ENCODE results near the gene KCTD1.

The KCTD1 gene

DNA sequence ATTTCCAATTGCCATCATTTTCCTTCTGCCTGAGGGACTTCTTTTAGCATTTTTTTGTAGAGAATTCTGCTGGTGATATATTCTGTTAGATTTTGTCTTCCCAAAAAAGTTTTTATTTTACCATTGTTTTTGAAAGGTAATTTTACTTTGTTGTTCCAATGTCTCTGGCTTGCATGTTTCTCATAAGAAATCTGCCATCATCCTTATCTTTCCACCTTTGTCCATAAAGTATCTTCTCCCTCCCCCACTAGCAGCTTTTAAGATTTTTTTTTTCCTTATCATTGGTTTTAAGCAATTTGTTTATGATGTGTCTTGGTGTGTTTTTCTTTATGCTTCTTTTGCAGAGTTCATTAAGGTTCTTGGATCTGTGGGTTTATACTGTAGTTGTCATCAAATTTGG, 104.5 kb downstream of the KCTD1 start:
- Histone ChIP-seq H3K79me2 (ENCODE audit: insufficient read depth, low read length) (no peaks in the 10 kb centered on the region), H3K9me3 (ENCODE audit: insufficient read depth, low read length, severe bottlenecking) (no peaks in the 10 kb centered on the region), H3K4me3 (ENCODE audit: low read depth in 1 of 2, low read length in 2 of 2) (no peak overlapping the region), H3K4me2 (ENCODE audit: insufficient read depth, low read length) (no peak overlapping the region), H3K9ac (ENCODE audit: low read depth, low read length) (no peak overlapping the region), H3K27ac (ENCODE audit: low read length) (no peak overlapping the region), H4K20me1 (ENCODE audit: insufficient read depth, low read length) (no peaks in the 10 kb centered on the region), H3K36me3 (ENCODE audit: insufficient read depth, low read length) (no peaks in the 10 kb centered on the region), H3K27me3 (ENCODE audit: insufficient read depth, low read length, poor library complexity) (no peaks in the 10 kb centered on the region), H3K4me1 (ENCODE audit: insufficient read depth, low read length) (no peaks in the 10 kb centered on the region), H2AFZ (ENCODE audit: low read depth, low read length) (no peak overlapping the region)
- ATAC-seq (ENCODE audit: insufficient read depth, low read depth) (no peak), DNase-seq (no peak)
- TF ChIP-seq EZH2 (IDR thresholded peaks at IDR 0.05; ENCODE audit: borderline replicate concordance, low read depth, low read length, severe bottlenecking), result no peak
- TF ChIP-seq, protein P1, sequence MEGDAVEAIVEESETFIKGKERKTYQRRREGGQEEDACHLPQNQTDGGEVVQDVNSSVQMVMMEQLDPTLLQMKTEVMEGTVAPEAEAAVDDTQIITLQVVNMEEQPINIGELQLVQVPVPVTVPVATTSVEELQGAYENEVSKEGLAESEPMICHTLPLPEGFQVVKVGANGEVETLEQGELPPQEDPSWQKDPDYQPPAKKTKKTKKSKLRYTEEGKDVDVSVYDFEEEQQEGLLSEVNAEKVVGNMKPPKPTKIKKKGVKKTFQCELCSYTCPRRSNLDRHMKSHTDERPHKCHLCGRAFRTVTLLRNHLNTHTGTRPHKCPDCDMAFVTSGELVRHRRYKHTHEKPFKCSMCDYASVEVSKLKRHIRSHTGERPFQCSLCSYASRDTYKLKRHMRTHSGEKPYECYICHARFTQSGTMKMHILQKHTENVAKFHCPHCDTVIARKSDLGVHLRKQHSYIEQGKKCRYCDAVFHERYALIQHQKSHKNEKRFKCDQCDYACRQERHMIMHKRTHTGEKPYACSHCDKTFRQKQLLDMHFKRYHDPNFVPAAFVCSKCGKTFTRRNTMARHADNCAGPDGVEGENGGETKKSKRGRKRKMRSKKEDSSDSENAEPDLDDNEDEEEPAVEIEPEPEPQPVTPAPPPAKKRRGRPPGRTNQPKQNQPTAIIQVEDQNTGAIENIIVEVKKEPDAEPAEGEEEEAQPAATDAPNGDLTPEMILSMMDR (IDR thresholded peaks at IDR 0.05; ENCODE audit: borderline replicate concordance, extremely low read depth, low read length, poor library complexity, severe bottlenecking), result no peak

DNA sequence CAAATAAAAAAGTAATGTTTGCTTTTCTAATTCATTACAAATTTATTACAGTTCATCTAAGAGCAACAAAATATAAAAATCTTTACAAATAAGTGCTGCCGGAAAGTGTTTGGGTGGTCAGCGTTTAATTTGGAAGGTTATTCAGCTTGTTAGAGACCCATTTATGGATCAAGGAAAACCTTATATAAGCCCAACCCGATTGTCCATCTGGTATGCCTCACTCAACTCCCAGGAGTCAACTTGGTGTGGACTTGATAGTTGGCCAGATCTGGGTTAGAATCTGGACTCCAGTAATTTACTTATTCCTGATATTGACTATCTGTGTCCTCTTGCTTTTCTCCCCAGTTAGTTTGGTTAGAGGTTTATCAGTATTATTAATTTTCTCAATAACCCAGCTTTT, 106.2 kb downstream of the KCTD1 start:
- ATAC-seq (ENCODE audit: insufficient read depth, low read depth) (no peak), DNase-seq (no peak)
- no peak overlapping the region for H3K4me3 ChIP-seq (ENCODE audit: low read depth in 1 of 2, low read length in 2 of 2)
- H4K20me1 ChIP-seq (ENCODE audit: insufficient read depth, low read length), result no peaks in the 10 kb centered on the region
- no peak overlapping the region for H3K4me2 ChIP-seq (ENCODE audit: insufficient read depth, low read length)
- no peaks in the 10 kb centered on the region for H3K4me1 ChIP-seq (ENCODE audit: insufficient read depth, low read length)
- no peak overlapping the region for H3K27ac ChIP-seq (ENCODE audit: low read length)
- TF ChIP-seq, protein P1 (IDR thresholded peaks at IDR 0.05; ENCODE audit: borderline replicate concordance, extremely low read depth, low read length, poor library complexity, severe bottlenecking), result no peak
- no peak for TF ChIP-seq EZH2 (IDR thresholded peaks at IDR 0.05; ENCODE audit: borderline replicate concordance, low read depth, low read length, severe bottlenecking)
- H3K27me3 ChIP-seq (ENCODE audit: insufficient read depth, low read length, poor library complexity), result no peaks in the 10 kb centered on the region
- no peaks in the 10 kb centered on the region for H3K9me3 ChIP-seq (ENCODE audit: insufficient read depth, low read length, severe bottlenecking)
- no peak overlapping the region for H2AFZ ChIP-seq (ENCODE audit: low read depth, low read length)
- no peaks in the 10 kb centered on the region for H3K36me3 ChIP-seq (ENCODE audit: insufficient read depth, low read length)
- no peak overlapping the region for H3K9ac ChIP-seq (ENCODE audit: low read depth, low read length)
- H3K79me2 ChIP-seq (ENCODE audit: insufficient read depth, low read length), result no peaks in the 10 kb centered on the region

DNA sequence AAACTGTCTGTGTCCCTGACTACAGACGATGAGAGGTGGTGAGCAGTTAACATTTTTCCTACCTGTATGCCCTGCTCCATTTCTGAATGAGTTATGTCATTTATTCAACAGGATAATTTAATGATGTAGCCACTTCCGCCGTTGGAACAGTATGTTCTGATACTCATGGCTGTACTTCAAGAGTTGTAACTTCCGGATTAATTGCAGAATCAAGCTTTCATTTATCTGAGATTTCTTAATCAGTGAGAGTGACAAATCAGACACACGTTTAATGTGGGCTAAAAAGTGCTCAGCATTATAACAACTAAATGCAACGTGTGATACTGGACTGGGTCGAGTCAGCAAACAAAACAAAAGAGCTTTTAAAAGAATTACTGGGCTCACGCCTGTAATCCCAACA, 107.7 kb downstream of the KCTD1 start:
- H4K20me1 ChIP-seq (ENCODE audit: insufficient read depth, low read length), result no peaks in the 10 kb centered on the region
- H3K4me3 ChIP-seq (ENCODE audit: low read depth in 1 of 2, low read length in 2 of 2), result no peak overlapping the region
- TF ChIP-seq, protein P1 (IDR thresholded peaks at IDR 0.05; ENCODE audit: borderline replicate concordance, extremely low read depth, low read length, poor library complexity, severe bottlenecking), result no peak
- no peak for TF ChIP-seq EZH2 (IDR thresholded peaks at IDR 0.05; ENCODE audit: borderline replicate concordance, low read depth, low read length, severe bottlenecking)
- H3K4me1 ChIP-seq (ENCODE audit: insufficient read depth, low read length), result no peaks in the 10 kb centered on the region
- no peaks in the 10 kb centered on the region for H3K9me3 ChIP-seq (ENCODE audit: insufficient read depth, low read length, severe bottlenecking)
- no peak overlapping the region for H3K9ac ChIP-seq (ENCODE audit: low read depth, low read length)
- H3K4me2 ChIP-seq (ENCODE audit: insufficient read depth, low read length), result no peak overlapping the region
- H2AFZ ChIP-seq (ENCODE audit: low read depth, low read length), result no peak overlapping the region
- H3K36me3 ChIP-seq (ENCODE audit: insufficient read depth, low read length), result no peaks in the 10 kb centered on the region
- ATAC-seq (ENCODE audit: insufficient read depth, low read depth) (no peak), DNase-seq (no peak)
- no peaks in the 10 kb centered on the region for H3K79me2 ChIP-seq (ENCODE audit: insufficient read depth, low read length)
- no peak overlapping the region for H3K27ac ChIP-seq (ENCODE audit: low read length)
- H3K27me3 ChIP-seq (ENCODE audit: insufficient read depth, low read length, poor library complexity), result no peaks in the 10 kb centered on the region

DNA sequence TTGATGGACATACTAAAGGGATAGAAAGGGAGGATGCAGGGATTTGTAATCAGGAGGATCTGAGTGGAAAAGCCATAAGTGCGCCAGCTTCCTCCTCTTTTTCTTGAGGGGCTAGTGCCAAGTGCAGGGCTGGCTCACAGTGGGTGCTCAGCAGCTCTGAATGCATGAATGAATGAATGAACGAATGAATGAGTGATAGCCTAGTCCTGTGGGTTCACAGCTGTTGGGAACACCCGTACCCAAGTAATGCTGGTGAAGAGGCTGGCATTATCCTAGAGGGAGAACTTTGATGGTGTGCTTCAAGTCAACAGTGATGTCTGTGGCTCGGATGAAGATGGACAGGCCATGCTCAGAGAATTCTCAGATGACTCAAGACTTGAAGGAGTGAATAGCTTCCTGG, 108.8 kb downstream of the KCTD1 start:
- no peak overlapping the region for H3K9ac ChIP-seq (ENCODE audit: low read depth, low read length)
- H3K4me2 ChIP-seq (ENCODE audit: insufficient read depth, low read length), result no peak overlapping the region
- ATAC-seq (ENCODE audit: insufficient read depth, low read depth) (no peak), DNase-seq (no peak)
- H3K27ac ChIP-seq (ENCODE audit: low read length), result no peak overlapping the region
- no peaks in the 10 kb centered on the region for H3K9me3 ChIP-seq (ENCODE audit: insufficient read depth, low read length, severe bottlenecking)
- H3K79me2 ChIP-seq (ENCODE audit: insufficient read depth, low read length), result no peaks in the 10 kb centered on the region
- H3K27me3 ChIP-seq (ENCODE audit: insufficient read depth, low read length, poor library complexity), result no peaks in the 10 kb centered on the region
- TF ChIP-seq, protein P1 (IDR thresholded peaks at IDR 0.05; ENCODE audit: borderline replicate concordance, extremely low read depth, low read length, poor library complexity, severe bottlenecking), result no peak
- TF ChIP-seq EZH2 (IDR thresholded peaks at IDR 0.05; ENCODE audit: borderline replicate concordance, low read depth, low read length, severe bottlenecking), result no peak
- H4K20me1 ChIP-seq (ENCODE audit: insufficient read depth, low read length), result no peaks in the 10 kb centered on the region
- H3K4me1 ChIP-seq (ENCODE audit: insufficient read depth, low read length), result no peaks in the 10 kb centered on the region
- no peak overlapping the region for H2AFZ ChIP-seq (ENCODE audit: low read depth, low read length)
- H3K4me3 ChIP-seq (ENCODE audit: low read depth in 1 of 2, low read length in 2 of 2), result no peak overlapping the region
- H3K36me3 ChIP-seq (ENCODE audit: insufficient read depth, low read length), result no peaks in the 10 kb centered on the region

Data from DND-41 (cell line).